Esophagus muscularis mucosa (tissue), 3 donors: ENCODE measurements around the gene COX7A1.
"Not testable (repeated sequence)": the region's sequence is repeated elsewhere in the genome, so short reads cannot be mapped to it uniquely, and the experiment has no call there.

Experiments
- POLR2A ChIP-seq: fragments of 450-650 bp; IDR thresholded peaks from one replicate; pipeline ENCODE4 v1.6.1; 2017; ENCODE audit warnings: antibody characterized with exemption, moderate library complexity, mild to moderate bottlenecking, low read depth
- POLR2AphosphoS5 ChIP-seq, 2 donors: sonication (generic); formaldehyde crosslinking; IDR thresholded peaks; one replicate each; pipeline ENCODE4 v1.6.1; 2017; ENCODE audit warnings: antibody characterized with exemption in 2 of 2
- TF ChIP-seq, protein P1 (sequence below), 3 experiments: fragments of 200-600 bp in 2 of 3; fragments of 450-650 bp in 1 of 3; sonication (generic) in 2 of 3; IDR thresholded peaks; one replicate each; pipeline ENCODE4 v1.5.1; 2017 to 2019; ENCODE audit warnings: antibody characterized with exemption in 3 of 3, mild to moderate bottlenecking in 2 of 3, moderate library complexity in 1 of 3

DNA sequence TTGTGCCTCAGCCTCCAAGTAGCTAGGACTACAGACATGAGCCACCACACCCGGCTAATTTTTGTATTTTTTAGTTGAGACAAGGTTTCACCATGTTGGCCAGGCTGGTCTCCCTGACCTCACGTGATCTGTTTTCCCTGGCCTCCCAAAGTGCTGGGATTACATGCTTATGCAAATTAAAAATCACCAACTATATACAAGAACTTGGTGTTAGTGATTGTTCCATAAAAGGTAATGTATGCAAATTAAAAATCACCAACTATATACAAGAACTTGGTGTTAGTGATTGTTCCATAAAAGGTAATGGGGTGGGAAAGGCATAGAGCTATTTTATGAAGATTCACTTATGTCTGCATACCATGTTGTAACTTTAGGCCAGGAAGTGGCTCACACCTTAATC, 26.8 kb upstream of the COX7A1 start:
- TF ChIP-seq, protein P1, sequence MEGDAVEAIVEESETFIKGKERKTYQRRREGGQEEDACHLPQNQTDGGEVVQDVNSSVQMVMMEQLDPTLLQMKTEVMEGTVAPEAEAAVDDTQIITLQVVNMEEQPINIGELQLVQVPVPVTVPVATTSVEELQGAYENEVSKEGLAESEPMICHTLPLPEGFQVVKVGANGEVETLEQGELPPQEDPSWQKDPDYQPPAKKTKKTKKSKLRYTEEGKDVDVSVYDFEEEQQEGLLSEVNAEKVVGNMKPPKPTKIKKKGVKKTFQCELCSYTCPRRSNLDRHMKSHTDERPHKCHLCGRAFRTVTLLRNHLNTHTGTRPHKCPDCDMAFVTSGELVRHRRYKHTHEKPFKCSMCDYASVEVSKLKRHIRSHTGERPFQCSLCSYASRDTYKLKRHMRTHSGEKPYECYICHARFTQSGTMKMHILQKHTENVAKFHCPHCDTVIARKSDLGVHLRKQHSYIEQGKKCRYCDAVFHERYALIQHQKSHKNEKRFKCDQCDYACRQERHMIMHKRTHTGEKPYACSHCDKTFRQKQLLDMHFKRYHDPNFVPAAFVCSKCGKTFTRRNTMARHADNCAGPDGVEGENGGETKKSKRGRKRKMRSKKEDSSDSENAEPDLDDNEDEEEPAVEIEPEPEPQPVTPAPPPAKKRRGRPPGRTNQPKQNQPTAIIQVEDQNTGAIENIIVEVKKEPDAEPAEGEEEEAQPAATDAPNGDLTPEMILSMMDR (IDR thresholded peaks at IDR 0.05): not testable (repeated sequence)
- not testable (repeated sequence) for TF ChIP-seq POLR2AphosphoS5 (IDR thresholded peaks at IDR 0.05); POLR2A
